Testis (tissue), 2 donors: ENCODE results near the gene ADGRB3.

ENCODE experiments used
- POLR2A ChIP-seq: fragments of 450-650 bp; IDR thresholded peaks from one replicate; pipeline ENCODE4 v1.6.1; 2017; ENCODE audit warnings: antibody characterized with exemption, mild to moderate bottlenecking, moderate library complexity
- TF ChIP-seq, protein P1 (sequence below), 3 experiments: fragments of 450-650 bp in 2 of 3; fragments of 200-600 bp in 1 of 3; sonication (generic) in 1 of 3; IDR thresholded peaks; one replicate each; pipeline ENCODE4 v1.5.1; 2016 to 2019; ENCODE audit warnings: antibody characterized with exemption in 3 of 3, mild to moderate bottlenecking in 2 of 3, moderate library complexity in 1 of 3

DNA sequence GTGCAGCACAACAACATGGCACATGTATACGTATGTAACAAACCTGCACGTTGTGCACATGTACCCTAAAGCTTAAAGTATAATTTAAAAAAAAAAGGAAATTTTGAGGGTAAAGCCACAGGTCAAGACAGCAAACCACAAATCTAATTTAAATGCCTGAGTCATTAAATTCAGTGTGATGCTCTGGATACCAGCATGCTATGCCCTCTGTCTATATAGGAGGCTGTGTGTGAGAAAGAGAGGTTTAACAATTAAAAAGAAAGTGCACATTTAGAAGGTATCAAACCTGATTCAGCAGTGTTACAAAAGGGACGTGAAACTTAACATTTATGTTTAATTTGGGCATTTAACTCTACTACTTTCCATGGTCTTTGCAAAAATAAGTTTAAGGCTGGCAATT, 276.3 kb downstream of the ADGRB3 start:
- TF ChIP-seq, protein P1, sequence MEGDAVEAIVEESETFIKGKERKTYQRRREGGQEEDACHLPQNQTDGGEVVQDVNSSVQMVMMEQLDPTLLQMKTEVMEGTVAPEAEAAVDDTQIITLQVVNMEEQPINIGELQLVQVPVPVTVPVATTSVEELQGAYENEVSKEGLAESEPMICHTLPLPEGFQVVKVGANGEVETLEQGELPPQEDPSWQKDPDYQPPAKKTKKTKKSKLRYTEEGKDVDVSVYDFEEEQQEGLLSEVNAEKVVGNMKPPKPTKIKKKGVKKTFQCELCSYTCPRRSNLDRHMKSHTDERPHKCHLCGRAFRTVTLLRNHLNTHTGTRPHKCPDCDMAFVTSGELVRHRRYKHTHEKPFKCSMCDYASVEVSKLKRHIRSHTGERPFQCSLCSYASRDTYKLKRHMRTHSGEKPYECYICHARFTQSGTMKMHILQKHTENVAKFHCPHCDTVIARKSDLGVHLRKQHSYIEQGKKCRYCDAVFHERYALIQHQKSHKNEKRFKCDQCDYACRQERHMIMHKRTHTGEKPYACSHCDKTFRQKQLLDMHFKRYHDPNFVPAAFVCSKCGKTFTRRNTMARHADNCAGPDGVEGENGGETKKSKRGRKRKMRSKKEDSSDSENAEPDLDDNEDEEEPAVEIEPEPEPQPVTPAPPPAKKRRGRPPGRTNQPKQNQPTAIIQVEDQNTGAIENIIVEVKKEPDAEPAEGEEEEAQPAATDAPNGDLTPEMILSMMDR (IDR thresholded peaks at IDR 0.05): no peak
- no peak for TF ChIP-seq POLR2A
